ENCODE measurements around the gene MYO5C. TPM values are rescaled to one million over a fixed set of nuclear protein-coding genes. Genes with fewer than 3 reads are reported as not detected.

Gene MYO5C
- polyA plus RNA-seq, 1 donor (not counting 4 experiments of a cell fraction or from before 2014, with no cell fraction given): 0.16 TPM

DNA sequence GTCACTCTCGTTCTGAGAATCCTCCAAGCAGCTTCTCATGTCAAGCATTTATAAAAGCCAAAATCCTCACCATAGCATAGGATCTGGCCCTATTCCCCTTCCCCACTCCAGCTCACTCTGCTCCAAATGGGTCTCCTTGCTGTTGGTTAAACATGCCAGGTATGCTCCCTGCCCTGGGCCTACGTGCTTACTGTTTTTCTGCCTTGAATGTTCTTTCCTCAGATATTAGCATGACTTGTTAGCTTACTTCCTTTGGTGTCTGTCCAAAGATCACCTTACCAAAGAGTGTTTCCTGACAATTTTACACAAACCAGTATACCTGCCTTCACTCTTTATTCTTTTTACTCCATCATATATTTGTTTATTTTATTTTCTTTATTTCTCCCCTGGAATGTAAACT is 33.1 kb upstream of the MYO5C start:
- DNase-seq (ENCODE audit: low read depth, low spot score) (no peak), FAIRE-seq (no peak)
- no peaks in the 10 kb centered on the region for H3K9me3 ChIP-seq (ENCODE audit: control insufficient read depth, low read depth, low read length)
- H2AFZ ChIP-seq (ENCODE audit: control insufficient read depth, low read length): no peak overlapping the region
- no peak overlapping the region for H3K27ac ChIP-seq (ENCODE audit: control insufficient read depth, insufficient read depth, low read length)
- no peaks in the 10 kb centered on the region for H3K79me2 ChIP-seq (ENCODE audit: control insufficient read depth, insufficient read depth, low read length)
- H3K9ac ChIP-seq (ENCODE audit: control insufficient read depth, extremely low read depth, insufficient read depth, low read length): no peak overlapping the region
- dilution Hi-C loops (cut with MboI; ENCODE audit: extremely low pct_ligation_motif_present, low sequenced_read_pairs): no loop called here
- no peak overlapping the region for H3K4me3 ChIP-seq (ENCODE audit: control insufficient read depth in 2 of 3, extremely low read depth in 1 of 3, insufficient read depth in 2 of 3, low read depth in 1 of 3, low read length in 3 of 3)
- H3K9me1 ChIP-seq (ENCODE audit: control insufficient read depth, extremely low read depth, insufficient read depth, low read length): no peaks in the 10 kb centered on the region
- no peaks in the 10 kb centered on the region for H4K20me1 ChIP-seq (ENCODE audit: control insufficient read depth, extremely low read depth, insufficient read depth, low read length)
- TF ChIP-seq EZH2 (IDR thresholded peaks at IDR 0.05; ENCODE audit: low read length): no peak
- TF ChIP-seq, protein P1, sequence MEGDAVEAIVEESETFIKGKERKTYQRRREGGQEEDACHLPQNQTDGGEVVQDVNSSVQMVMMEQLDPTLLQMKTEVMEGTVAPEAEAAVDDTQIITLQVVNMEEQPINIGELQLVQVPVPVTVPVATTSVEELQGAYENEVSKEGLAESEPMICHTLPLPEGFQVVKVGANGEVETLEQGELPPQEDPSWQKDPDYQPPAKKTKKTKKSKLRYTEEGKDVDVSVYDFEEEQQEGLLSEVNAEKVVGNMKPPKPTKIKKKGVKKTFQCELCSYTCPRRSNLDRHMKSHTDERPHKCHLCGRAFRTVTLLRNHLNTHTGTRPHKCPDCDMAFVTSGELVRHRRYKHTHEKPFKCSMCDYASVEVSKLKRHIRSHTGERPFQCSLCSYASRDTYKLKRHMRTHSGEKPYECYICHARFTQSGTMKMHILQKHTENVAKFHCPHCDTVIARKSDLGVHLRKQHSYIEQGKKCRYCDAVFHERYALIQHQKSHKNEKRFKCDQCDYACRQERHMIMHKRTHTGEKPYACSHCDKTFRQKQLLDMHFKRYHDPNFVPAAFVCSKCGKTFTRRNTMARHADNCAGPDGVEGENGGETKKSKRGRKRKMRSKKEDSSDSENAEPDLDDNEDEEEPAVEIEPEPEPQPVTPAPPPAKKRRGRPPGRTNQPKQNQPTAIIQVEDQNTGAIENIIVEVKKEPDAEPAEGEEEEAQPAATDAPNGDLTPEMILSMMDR (optimal IDR thresholded peaks at IDR 0.05 in 1 of 3, IDR thresholded peaks at IDR 0.05 in 1 of 3, conservative IDR thresholded peaks at IDR 0.05 in 1 of 3; ENCODE audit: extremely low read depth in 1 of 3, insufficient read depth in 2 of 3, low read length in 3 of 3): no peak
- H3K4me2 ChIP-seq (ENCODE audit: control insufficient read depth, extremely low read depth, insufficient read depth, low read depth, low read length): no peak overlapping the region
- H3K27me3 ChIP-seq (ENCODE audit: control insufficient read depth, extremely low read depth, insufficient read depth, low read length): no peaks in the 10 kb centered on the region
- H3K36me3 ChIP-seq (ENCODE audit: control insufficient read depth in 2 of 2, extremely low read depth in 1 of 2, insufficient read depth in 2 of 2, low read length in 2 of 2): peaks cover 0 to 15% of the 10 kb centered on the region in 2 experiments
- peaks cover 4% of the 10 kb centered on the region for H3K4me1 ChIP-seq (ENCODE audit: control insufficient read depth, extremely low read depth, insufficient read depth, low read length)

DNA sequence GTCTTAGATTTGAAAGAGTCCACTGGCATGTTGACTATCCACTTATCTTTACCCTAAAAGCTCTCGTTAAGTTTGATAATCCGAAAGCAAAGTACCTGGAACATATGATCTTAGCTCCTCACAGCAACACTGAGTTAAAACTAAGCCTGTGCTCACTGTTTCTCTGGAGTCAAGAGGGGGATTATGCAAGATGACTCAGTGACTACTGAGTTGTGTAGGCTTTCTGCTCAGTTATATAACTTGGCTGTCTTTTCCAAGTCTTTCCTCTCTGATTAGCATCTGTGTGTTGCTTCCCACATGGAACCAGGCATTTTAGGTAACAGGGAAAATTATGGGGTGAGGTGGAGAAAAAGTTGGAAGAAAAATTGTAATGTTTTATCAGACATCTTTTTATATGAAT is 31.2 kb upstream of the MYO5C start:
- no peak overlapping the region for H2AFZ ChIP-seq (ENCODE audit: control insufficient read depth, low read length)
- no peak overlapping the region for H3K27ac ChIP-seq (ENCODE audit: control insufficient read depth, insufficient read depth, low read length)
- no peaks in the 10 kb centered on the region for H3K9me1 ChIP-seq (ENCODE audit: control insufficient read depth, extremely low read depth, insufficient read depth, low read length)
- H3K79me2 ChIP-seq (ENCODE audit: control insufficient read depth, insufficient read depth, low read length): no peaks in the 10 kb centered on the region
- TF ChIP-seq, protein P1 (optimal IDR thresholded peaks at IDR 0.05 in 1 of 3, IDR thresholded peaks at IDR 0.05 in 1 of 3, conservative IDR thresholded peaks at IDR 0.05 in 1 of 3; ENCODE audit: extremely low read depth in 1 of 3, insufficient read depth in 2 of 3, low read length in 3 of 3): no peak
- no peak for TF ChIP-seq EZH2 (IDR thresholded peaks at IDR 0.05; ENCODE audit: low read length)
- no peak overlapping the region for H3K4me3 ChIP-seq (ENCODE audit: control insufficient read depth in 2 of 3, extremely low read depth in 1 of 3, insufficient read depth in 2 of 3, low read depth in 1 of 3, low read length in 3 of 3)
- no peak for DNase-seq (ENCODE audit: low read depth, low spot score)
- dilution Hi-C loops (cut with MboI; ENCODE audit: extremely low pct_ligation_motif_present, low sequenced_read_pairs): no loop called here
- no peaks in the 10 kb centered on the region for H3K9me3 ChIP-seq (ENCODE audit: control insufficient read depth, low read depth, low read length)
- H3K27me3 ChIP-seq (ENCODE audit: control insufficient read depth, extremely low read depth, insufficient read depth, low read length): no peaks in the 10 kb centered on the region
- peaks cover 0 to 23% of the 10 kb centered on the region in 2 experiments for H3K36me3 ChIP-seq (ENCODE audit: control insufficient read depth in 2 of 2, extremely low read depth in 1 of 2, insufficient read depth in 2 of 2, low read length in 2 of 2)
- no peaks in the 10 kb centered on the region for H4K20me1 ChIP-seq (ENCODE audit: control insufficient read depth, extremely low read depth, insufficient read depth, low read length)
- H3K4me1 ChIP-seq (ENCODE audit: control insufficient read depth, extremely low read depth, insufficient read depth, low read length): peaks cover 3% of the 10 kb centered on the region
- no peak overlapping the region for H3K4me2 ChIP-seq (ENCODE audit: control insufficient read depth, extremely low read depth, insufficient read depth, low read depth, low read length)
- H3K9ac ChIP-seq (ENCODE audit: control insufficient read depth, extremely low read depth, insufficient read depth, low read length): no peak overlapping the region
- FAIRE-seq: no peak

Data from keratinocyte (primary cell).